GM19023 (cell line): ENCODE results near the gene OR2L13.
"Not testable (repeated sequence)": the region's sequence is repeated elsewhere in the genome, so short reads cannot be mapped to it uniquely, and the experiment has no call there.

Experiments used
- ATAC-seq: cut with Tn5 transposase; IDR thresholded peaks from one replicate; pipeline ENCODE4 v1.9.1; 2021; ENCODE audit warnings: mild to moderate bottlenecking, moderate library complexity; ENCODE audit not compliant: unreplicated experiment

The OR2L13 gene

GRCh38 chr1:248094884-248095283, at the start of gene OR2L13:
OR2L13 (plus strand) TSS chr1:248095184; CDS start chr1:248099376, 4,192 bp downstream.
- ATAC-seq = no peak

- ATAC-seq = no peak
These were observed 49.8 kb upstream of the OR2L13 start for GRCh38 chr1:248045209-248045608.

- ATAC-seq = no peak
These were observed 48.4 kb upstream of the OR2L13 start, which contains the start of gene OR2L3 for GRCh38 chr1:248046536-248046935. OR2L3 (plus strand) TSS chr1:248046836; CDS start chr1:248060682, 13,846 bp downstream.

- ATAC-seq = no peak
These were observed 48.0 kb upstream of the OR2L13 start for GRCh38 chr1:248047008-248047407.

GRCh38 chr1:248054671-248055070, 40.3 kb upstream of the OR2L13 start:
- ATAC-seq = no peak

- no peak for ATAC-seq
These were observed 39.7 kb upstream of the OR2L13 start for GRCh38 chr1:248055261-248055660.

GRCh38 chr1:248065071-248065470, 29.9 kb upstream of the OR2L13 start:
- no peak for ATAC-seq

GRCh38 chr1:248065604-248066003, 29.4 kb upstream of the OR2L13 start:
- ATAC-seq = no peak

GRCh38 chr1:248083864-248084263, 11.1 kb upstream of the OR2L13 start:
- not testable (repeated sequence) for ATAC-seq

- ATAC-seq = no peak
These were observed 3.5 kb downstream of the OR2L13 start for GRCh38 chr1:248098529-248098928.

- no peak for ATAC-seq
These were observed 7.9 kb downstream of the OR2L13 start for GRCh38 chr1:248102847-248103246.

- no peak for ATAC-seq
These were observed 16.2 kb downstream of the OR2L13 start for GRCh38 chr1:248111157-248111556.

GRCh38 chr1:248114890-248115289, 19.9 kb downstream of the OR2L13 start:
- no peak for ATAC-seq

GRCh38 chr1:248127653-248128052, 32.7 kb downstream of the OR2L13 start:
- ATAC-seq = no peak

- no peak for ATAC-seq
These were observed 41.8 kb downstream of the OR2L13 start for GRCh38 chr1:248136811-248137210.

- no peak for ATAC-seq
These were observed 45.9 kb downstream of the OR2L13 start for GRCh38 chr1:248140846-248141245.

- no peak for ATAC-seq
These were observed 48.3 kb downstream of the OR2L13 start for GRCh38 chr1:248143311-248143710.

- no peak for ATAC-seq
These were observed 49.7 kb downstream of the OR2L13 start, which contains the start of gene OR2M5 for GRCh38 chr1:248144513-248145198. OR2M5 (plus strand) TSS chr1:248145148; CDS start chr1:248145148, 0 bp downstream.
